Activated effector memory CD4-positive, alpha-beta T cell treated with anti-CD3 and anti-CD28 coated beads, Interleukin-2, amount 50 U/mL, for 16 hours (primary cell): Measurements from ENCODE around the gene NFKBIE.

ENCODE experiments used
- DNase-seq: peaks from one replicate; pipeline ENCODE4 v3.0.0-alpha.2; 2020

The NFKBIE gene

GRCh38 chr6:44257025-44257752 is 8.2 kb downstream of the NFKBIE start, which contains the start of gene SLC35B2:
TSS of gene SLC35B2 (minus strand) at chr6:44257528. CDS start at chr6:44257410, 118 bp downstream.
- peak; percentile 88 for DNase-seq

DNA sequence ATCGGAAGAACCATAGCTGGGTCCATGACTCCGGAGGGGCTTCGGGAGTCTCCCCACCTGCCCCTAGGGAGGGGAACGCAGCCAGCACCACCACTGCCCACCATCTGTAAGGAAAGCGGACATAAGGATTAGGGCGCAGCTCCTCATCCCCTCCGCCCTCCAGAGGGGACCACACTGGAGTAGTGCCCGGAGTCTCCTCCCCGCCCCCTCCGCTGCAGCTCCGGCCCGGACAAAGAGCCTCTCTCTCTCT is 8.7 kb downstream of the NFKBIE start:
- DNase-seq: no peak

- peak; percentile 70 for DNase-seq
Observed at GRCh38 chr6:44255871-44256774, 9.2 kb downstream of the NFKBIE start.

- peak; percentile 76 for DNase-seq
Observed at GRCh38 chr6:44255105-44255808, 10.1 kb downstream of the NFKBIE start.

DNA sequence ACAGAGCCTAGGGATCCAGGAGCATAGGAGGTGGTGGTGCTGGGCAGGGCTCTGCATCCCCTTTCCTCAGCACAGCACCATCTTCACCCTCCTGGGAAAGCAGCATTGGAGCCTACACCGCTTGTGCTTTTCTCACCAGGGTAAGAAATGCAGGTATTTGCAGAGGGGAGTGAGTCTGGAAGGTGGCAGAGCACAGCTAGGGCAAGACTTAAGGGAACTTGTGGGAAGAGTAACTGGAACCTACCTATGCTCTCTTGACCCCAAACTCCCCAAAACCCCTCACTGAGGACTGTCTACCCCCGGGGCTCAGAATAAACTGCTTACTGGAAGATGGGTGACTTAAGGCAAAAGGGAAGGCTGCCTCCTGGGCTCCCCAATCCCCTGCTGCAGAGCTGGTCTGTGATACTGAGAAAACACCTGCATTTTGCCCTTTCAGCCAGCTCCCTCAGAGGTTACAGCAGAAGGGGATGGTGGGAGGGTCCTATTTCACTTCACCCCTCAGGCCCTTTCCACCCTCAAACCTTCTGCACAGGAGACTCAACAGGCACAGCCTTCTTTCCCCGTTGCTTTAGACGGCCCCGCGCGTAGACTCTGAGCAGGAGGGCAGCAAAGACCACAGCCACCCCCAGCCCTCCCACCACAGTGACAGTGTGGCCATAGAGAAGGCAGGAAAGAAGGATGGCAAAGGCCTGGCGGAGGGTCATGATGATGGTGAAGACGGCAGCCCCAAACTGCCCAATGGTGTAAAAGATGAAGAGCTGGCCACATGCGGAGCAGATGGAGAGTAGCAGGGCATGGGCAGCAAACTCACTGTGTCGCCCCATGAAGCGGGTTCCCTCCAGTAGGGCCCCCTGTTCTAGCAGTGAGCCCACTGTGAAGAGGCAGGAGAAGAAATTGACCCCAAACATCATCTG is 10.9 kb downstream of the NFKBIE start:
- DNase-seq: peak; percentile 70

- peak; percentile 85 for DNase-seq
Observed at GRCh38 chr6:44253307-44254101, 11.8 kb downstream of the NFKBIE start.

DNA sequence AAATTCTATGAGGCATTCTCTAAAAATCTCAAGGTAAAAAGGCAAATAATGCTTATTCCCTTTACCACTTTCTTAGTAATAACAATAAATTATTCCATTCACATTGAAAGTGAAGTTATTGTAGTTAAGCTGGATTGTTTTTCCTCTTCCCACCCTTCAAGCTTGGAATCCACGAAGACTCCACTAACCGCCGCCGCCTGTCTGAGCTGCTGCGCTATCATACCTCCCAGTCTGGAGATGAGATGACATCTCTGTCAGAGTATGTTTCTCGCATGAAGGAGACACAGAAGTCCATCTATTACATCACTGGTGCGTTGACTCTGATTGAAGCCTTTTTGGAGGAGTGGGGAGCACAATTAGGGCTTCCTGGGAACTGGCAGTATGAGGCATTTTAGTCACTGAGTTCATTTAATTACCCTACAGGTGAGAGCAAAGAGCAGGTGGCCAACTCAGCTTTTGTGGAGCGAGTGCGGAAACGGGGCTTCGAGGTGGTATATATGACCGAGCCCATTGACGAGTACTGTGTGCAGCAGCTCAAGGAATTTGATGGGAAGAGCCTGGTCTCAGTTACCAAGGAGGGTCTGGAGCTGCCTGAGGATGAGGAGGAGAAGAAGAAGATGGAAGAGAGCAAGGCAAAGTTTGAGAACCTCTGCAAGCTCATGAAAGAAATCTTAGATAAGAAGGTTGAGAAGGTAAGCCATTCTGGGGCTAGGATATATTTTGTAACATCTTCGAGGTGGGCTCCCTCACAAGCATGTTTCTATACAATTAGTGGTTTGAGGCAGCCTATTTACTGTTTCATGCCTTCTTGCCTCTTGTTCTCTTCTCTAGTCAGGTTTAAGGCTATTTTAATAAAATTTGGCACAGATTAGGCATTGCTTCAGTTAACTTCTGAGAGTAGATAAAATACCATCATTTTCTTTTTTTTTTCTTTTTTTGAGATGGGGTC is 13.5 kb downstream of the NFKBIE start:
- DNase-seq: no peak

- no peak for DNase-seq
Observed at GRCh38 chr6:44250718-44251123, 14.6 kb downstream of the NFKBIE start.

GRCh38 chr6:44250067-44250717 is 15.2 kb downstream of the NFKBIE start:
- no peak for DNase-seq

DNA sequence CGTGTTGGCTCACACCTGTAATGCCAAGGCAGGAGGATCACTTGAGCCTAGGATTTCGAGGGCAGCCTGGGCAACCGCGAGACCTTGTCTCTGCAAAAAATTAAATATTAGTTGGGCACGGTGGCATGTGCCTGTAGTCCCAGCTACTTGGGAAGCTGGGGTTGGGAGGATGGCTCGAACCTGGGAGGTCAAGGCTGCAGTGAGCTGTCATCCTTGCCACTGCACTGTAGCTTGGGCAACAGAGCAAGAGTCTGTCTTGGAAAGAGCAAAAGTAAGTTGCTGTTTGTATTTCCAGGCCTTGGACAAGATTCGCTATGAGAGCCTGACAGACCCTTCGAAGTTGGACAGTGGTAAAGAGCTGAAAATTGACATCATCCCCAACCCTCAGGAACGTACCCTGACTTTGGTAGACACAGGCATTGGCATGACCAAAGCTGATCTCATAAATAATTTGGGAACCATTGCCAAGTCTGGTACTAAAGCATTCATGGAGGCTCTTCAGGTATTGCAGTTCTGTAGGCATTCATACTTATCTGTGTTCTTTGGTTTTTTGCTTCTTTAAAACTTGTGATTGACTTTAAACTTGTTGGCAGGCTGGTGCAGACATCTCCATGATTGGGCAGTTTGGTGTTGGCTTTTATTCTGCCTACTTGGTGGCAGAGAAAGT is 16.1 kb downstream of the NFKBIE start:
- no peak for DNase-seq

GRCh38 chr6:44248579-44248978 is 16.8 kb downstream of the NFKBIE start:
- no peak for DNase-seq

GRCh38 chr6:44247338-44248302 is 17.7 kb downstream of the NFKBIE start:
- peak; percentile 96 for DNase-seq

DNA sequence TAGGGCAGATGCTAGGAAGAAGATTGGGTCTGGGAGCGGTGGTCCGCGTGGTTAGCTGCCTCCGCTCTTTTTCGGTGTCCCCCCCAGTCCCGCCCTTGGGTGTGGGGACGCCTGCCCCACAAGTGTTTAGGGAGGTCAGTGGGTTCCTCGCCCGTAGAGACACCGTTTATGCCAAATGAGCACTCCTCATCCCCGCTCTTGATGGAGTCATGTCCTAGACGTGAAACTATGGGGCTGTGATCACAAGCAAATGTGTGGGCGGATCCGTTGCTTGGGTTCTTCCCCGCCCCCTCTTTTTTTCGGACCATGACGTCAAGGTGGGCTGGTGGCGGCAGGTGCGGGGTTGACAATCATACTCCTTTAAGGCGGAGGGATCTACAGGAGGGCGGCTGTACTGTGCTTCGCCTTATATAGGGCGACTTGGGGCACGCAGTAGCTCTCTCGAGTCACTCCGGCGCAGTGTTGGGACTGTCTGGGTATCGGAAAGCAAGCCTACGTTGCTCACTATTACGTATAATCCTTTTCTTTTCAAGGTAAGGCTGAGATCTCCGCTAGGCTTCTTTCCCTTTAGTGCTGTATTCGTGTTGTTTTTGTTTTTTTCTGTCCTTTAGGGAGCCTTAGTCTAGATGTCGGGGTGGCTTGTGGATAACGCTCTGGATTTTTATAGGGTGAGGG is 18.6 kb downstream of the NFKBIE start, which contains the start of gene HSP90AB1:
TSS of gene HSP90AB1 (plus strand) at position 439 of the 675 bp plus-strand sequence. CDS start 1,529 bp downstream, outside the sequence.
- DNase-seq: peak; percentile 98

DNA sequence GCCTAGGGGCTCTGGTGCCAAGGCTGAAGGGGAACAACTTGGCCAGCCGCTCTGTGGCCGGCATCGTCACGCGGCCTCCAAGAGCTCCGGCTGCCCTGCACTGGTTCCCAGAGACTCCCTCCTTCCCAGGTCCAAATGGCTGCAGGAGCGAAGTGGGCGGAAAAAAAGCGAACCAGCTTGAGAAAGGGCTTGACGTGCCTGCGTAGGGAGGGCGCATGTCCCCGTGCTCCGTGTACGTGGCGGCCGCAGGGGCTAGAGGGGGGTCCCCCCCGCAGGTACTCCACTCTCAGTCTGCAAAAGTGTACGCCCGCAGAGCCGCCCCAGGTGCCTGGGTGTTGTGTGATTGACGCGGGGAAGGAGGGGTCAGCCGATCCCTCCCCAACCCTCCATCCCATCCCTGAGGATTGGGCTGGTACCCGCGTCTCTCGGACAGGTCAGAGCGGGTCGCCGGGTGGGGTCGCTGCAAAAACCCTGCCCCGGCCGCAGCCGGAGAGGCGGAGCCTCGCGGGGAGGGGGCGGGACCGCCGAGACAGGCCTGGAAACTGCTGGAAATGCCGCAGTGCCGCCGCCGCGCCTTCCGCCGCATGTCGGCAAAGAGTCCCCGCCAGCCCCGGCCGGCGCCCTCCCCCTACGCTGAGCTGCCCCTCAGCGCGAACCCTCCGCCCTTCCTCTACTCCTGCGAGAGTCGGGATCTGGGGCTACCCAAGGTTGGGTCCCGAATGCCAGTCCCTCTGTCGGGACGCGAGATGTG is 19.3 kb downstream of the NFKBIE start:
- DNase-seq: peak; percentile 95

GRCh38 chr6:44245391-44245911 is 19.9 kb downstream of the NFKBIE start:
- no peak for DNase-seq

- DNase-seq: no peak
Observed at GRCh38 chr6:44243345-44243744, 22.0 kb downstream of the NFKBIE start.
